ENCODE data around the gene TMEM164.

The TMEM164 gene

GRCh38 chrX:110032534-110033147, 29.7 kb downstream of the TMEM164 start:
- no peak for TF ChIP-seq CTCF (IDR thresholded peaks at IDR 0.05; ENCODE audit: low read depth, low read length)
- DNase-seq (ENCODE audit: extremely low read depth, low read depth) = no peak

GRCh38 chrX:110034036-110034435, 31.1 kb downstream of the TMEM164 start:
- no peak for DNase-seq (ENCODE audit: extremely low read depth, low read depth)
- no peak for TF ChIP-seq CTCF (IDR thresholded peaks at IDR 0.05; ENCODE audit: low read depth, low read length)

- DNase-seq (ENCODE audit: extremely low read depth, low read depth) = no peak
These were observed 33.5 kb downstream of the TMEM164 start for GRCh38 chrX:110036162-110037033.

GRCh38 chrX:110037178-110037577, 34.3 kb downstream of the TMEM164 start:
- no peak for TF ChIP-seq CTCF (IDR thresholded peaks at IDR 0.05; ENCODE audit: low read depth, low read length)
- DNase-seq (ENCODE audit: extremely low read depth, low read depth) = no peak

More at GRCh38 chrX:110036162-110037033, 33.5 kb downstream of the TMEM164 start:
- no peak for TF ChIP-seq CTCF (IDR thresholded peaks at IDR 0.05; ENCODE audit: low read depth, low read length)

GRCh38 chrX:110038900-110039299, 36.0 kb downstream of the TMEM164 start:
- no peak for TF ChIP-seq CTCF (IDR thresholded peaks at IDR 0.05; ENCODE audit: low read depth, low read length)
- DNase-seq (ENCODE audit: extremely low read depth, low read depth) = no peak

- no peak for DNase-seq (ENCODE audit: extremely low read depth, low read depth)
- no peak for TF ChIP-seq CTCF (IDR thresholded peaks at IDR 0.05; ENCODE audit: low read depth, low read length)
These were observed 39.1 kb downstream of the TMEM164 start for GRCh38 chrX:110041980-110042379.

GRCh38 chrX:110042496-110042895, 39.6 kb downstream of the TMEM164 start:
- no peak for TF ChIP-seq CTCF (IDR thresholded peaks at IDR 0.05; ENCODE audit: low read depth, low read length)
- DNase-seq (ENCODE audit: extremely low read depth, low read depth) = no peak

All from AG09319 (cell line).